AG10803 (cell line): ENCODE measurements around the gene ST8SIA4.

Experiments
- DNase-seq: peaks from one replicate; pipeline ENCODE4 v3.0.0; 2010; ENCODE audit warnings: low read depth
- H3K4me3 ChIP-seq: 2 replicates; pipeline ENCODE4 v1.5.1; 2011; ENCODE audit warnings: mild to moderate bottlenecking, low read length, control low read depth
- CTCF ChIP-seq: conservative IDR thresholded peaks from 2 replicates; pipeline ENCODE4 v1.5.1; 2011; ENCODE audit warnings: mild to moderate bottlenecking, low read length, control low read depth, inconsistent platforms

Gene ST8SIA4

GRCh38 chr5:100902440-100903038 is 543 bp downstream of the ST8SIA4 start:
- no peak for TF ChIP-seq CTCF
- no peak overlapping the region for H3K4me3 ChIP-seq
- DNase-seq: no peak

GRCh38 chr5:100901821-100902341 is 1.2 kb downstream of the ST8SIA4 start:
- no peak for TF ChIP-seq CTCF
- H3K4me3 ChIP-seq: no peak overlapping the region

GRCh38 chr5:100900796-100901781 is 2.0 kb downstream of the ST8SIA4 start:
- H3K4me3 ChIP-seq: peak overlapping the region; percentile 36
- peak; percentile 7 for DNase-seq
- TF ChIP-seq CTCF: no peak

More at GRCh38 chr5:100901821-100902341, 1.2 kb downstream of the ST8SIA4 start:
- no peak for DNase-seq

- peak overlapping the region; percentile 36 for H3K4me3 ChIP-seq
- no peak for TF ChIP-seq CTCF
- no peak for DNase-seq
These were observed 2.8 kb downstream of the ST8SIA4 start for GRCh38 chr5:100900142-100900795.

GRCh38 chr5:100899675-100900074 is 3.4 kb downstream of the ST8SIA4 start:
- no peak overlapping the region for H3K4me3 ChIP-seq
- no peak for TF ChIP-seq CTCF
- DNase-seq: no peak

GRCh38 chr5:100898504-100899346 is 4.4 kb downstream of the ST8SIA4 start:
- no peak for DNase-seq
- no peak overlapping the region for H3K4me3 ChIP-seq
- TF ChIP-seq CTCF: no peak
